Hematopoietic multipotent progenitor cell treated with erythropoietin and hydrocortisone succinate and interleukin-3 and kit ligand, for 6 days (in vitro differentiated cells): ENCODE measurements around the gene ABCF2.

Experiments
- DNase-seq: peaks from one replicate; pipeline ENCODE4 v3.0.0-alpha.2; 2015

Gene ABCF2

DNA sequence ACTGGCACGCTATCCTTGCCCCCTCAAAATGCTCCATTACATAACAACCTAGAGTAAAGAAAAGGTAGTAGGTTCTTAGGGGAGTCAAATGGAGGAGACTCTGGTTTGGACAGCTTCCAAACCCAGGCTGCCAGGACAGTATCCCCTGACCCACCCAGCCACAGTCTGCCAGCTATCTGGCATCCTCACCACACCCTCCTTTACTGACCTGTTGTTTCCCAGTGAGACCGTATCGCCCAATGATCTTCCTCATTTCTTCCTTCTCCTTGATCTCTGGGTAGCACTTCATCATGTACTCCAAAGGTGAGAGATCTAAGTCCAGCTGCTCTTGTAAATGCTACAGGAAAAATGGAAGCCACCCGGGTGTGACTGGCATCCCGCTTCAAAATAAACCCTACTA lies 11.6 kb downstream of the ABCF2 start:
- DNase-seq, result no peak

DNA sequence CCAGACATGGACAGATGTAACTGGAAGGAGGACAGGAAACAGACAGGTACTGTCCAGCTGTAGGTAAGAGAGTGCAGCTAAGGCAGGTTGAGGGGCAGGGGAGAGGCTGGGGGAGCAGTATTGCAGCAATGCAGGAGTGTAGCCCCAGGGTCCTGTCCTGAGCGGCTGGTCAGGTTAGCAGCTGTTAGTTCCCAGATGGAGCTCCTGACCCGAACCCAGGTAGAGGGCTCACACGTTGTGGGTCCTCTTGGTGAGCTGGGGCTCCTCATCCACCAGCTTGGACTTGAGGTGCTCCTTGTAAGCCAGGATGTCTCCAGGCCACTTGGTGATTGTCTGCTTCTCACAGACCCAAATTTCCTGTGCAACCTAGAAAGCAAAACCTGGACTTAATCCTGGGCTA lies 13.2 kb downstream of the ABCF2 start:
- DNase-seq, result no peak

GRCh38 chr7:151212626-151213025 lies 14.4 kb downstream of the ABCF2 start:
- no peak for DNase-seq

GRCh38 chr7:151211155-151211772 lies 15.7 kb downstream of the ABCF2 start:
- DNase-seq, result no peak

- no peak for DNase-seq
Observed at GRCh38 chr7:151210087-151210854, 16.7 kb downstream of the ABCF2 start, which contains the start of gene H2BK1. Gene H2BK1, minus strand, starts transcription at chr7:151210488. Its CDS starts 170 bp downstream, at chr7:151210318.

- DNase-seq, result no peak
Observed at GRCh38 chr7:151209588-151209987, 17.4 kb downstream of the ABCF2 start.

DNA sequence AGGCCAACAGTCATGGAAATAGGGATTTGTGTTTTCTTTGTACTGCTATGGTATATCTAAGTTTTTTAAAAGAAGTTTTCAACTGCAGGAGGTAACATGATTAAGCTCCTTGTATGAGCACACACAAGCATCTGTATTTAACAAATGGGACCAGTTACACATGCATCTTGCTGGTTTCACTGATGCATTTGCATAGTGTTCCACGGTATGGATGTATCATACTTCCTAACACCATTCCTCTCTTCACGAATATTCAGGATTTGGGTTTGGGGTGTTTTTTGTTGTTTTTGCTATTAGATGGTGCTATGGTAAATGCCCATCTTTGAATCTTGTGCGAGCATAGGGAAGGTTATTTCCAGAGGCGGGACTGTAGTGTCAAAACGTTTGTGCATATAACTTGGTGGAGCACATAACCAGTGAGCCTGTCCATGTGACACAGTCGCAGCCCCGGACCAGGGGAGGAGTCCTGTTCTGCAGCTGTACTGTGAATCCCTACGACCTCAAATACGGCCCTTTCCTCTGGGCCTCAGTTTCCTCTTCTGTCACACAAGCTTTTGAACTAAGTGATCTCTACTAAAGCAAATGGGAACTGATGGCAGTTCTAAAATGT lies 18.6 kb downstream of the ABCF2 start:
- no peak for DNase-seq

- no peak for DNase-seq
Observed at GRCh38 chr7:151207804-151208203, 19.2 kb downstream of the ABCF2 start.

DNA sequence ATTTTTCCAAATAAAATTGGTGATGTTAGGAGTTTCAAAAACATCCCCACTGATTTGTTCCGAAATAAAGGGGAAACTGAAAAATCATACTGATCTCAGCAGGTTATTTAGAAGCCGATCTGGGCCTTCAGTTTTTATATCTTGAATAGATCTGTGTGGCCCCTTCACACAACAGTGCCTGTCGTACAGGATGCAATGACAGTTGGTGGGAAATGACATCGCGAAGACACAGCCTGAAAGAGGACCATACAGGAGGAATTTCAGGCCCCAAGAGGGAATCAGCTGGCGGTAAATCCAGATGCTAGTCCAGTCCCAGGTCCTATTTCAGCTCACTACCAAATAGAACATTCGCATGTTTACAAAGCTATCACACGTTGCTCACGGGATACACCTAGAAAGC lies 19.7 kb downstream of the ABCF2 start:
- no peak for DNase-seq

DNA sequence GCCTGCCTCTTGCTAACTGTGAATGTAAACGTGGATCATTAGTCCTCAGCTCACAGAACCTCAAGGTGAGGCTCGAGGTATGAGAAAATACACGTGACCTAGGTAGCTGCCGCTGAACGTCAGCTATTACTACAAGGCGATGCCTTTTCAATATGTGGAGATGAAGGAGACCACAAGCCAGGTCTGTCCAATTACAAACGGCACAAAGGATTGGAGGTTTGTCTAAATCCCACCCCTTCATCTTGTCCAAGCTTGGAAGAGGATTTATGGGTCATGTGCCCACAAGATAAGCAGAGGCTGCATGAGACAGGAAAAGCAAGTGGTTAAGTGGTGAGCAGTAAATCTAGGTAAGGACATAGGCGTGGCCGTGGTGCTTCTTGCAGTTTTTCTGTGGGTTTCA lies 20.1 kb downstream of the ABCF2 start:
- DNase-seq, result peak; percentile 66

- DNase-seq, result no peak
Observed at GRCh38 chr7:151205730-151206129, 21.3 kb downstream of the ABCF2 start.

GRCh38 chr7:151204383-151205032 lies 22.5 kb downstream of the ABCF2 start:
- no peak for DNase-seq

GRCh38 chr7:151202836-151203235 lies 24.2 kb downstream of the ABCF2 start:
- DNase-seq, result no peak

- no peak for DNase-seq
Observed at GRCh38 chr7:151201751-151202150, 25.3 kb downstream of the ABCF2 start.

- DNase-seq, result no peak
Observed at GRCh38 chr7:151201344-151201743, 25.7 kb downstream of the ABCF2 start.

DNA sequence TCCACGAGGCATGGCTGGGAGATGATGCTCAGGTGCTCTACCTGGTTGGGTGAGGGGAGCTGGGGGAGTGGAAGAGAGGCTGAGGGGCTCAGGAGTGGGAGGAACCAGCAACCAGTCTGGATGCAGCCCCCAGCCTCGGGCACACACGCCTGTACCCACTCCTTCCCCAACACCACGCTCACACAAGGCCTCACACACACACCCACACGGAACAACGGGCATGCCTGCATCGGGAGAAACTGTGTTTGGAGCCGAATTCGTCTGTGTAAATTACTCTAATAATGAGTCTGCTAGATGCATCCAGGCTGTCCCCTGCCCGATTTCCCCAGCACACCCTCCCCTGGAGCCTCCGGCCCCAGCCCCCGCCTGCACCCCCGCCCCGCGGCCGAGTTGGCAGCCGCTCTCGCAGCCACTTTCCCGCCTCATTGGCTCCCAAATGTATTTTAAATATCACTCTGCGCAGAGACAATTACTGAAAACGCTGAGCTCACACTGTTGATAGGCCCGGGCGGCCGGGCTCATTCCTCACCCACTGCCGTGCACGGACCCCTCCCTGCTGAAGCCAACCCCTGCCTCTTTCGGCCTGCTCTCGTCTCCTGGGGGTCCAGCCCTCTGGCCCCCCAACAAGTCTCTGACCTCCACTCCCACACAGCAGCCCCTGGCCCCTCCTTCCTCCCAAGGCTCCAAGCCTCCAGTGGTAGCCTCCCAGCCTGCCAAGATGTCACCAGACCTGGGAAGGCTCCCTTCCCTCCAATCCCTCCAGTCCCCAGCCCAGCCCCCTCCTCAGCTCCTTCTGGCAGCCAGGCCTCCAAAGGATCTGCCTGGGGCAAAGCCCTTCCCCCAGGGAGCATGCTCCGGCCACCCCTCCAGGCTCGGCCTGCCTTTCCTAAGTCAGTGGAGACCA lies 27.8 kb downstream of the ABCF2 start:
- DNase-seq, result no peak

DNA sequence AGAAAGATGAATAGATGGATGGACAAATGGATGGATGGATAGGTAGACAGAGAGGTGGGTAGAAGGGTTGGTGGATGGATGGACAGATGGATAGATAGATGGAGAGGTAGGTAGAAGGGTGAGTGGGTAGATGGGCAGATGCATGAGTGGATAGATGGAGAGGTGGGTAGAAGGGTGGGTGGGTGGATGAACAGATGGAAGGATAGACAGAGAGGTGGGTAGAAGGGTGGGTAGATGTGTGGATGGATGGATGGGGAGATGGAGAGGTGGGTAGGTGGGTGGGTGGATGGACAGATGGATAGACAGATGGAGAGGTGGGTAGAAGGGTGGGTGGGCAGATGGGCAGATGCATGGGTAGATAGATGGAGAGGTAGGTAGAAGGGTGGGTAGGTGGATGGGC lies 29.1 kb downstream of the ABCF2 start:
- no peak for DNase-seq

GRCh38 chr7:151195616-151196450 lies 31.2 kb downstream of the ABCF2 start:
- no peak for DNase-seq

GRCh38 chr7:151194188-151194587 lies 32.8 kb downstream of the ABCF2 start:
- DNase-seq, result no peak

DNA sequence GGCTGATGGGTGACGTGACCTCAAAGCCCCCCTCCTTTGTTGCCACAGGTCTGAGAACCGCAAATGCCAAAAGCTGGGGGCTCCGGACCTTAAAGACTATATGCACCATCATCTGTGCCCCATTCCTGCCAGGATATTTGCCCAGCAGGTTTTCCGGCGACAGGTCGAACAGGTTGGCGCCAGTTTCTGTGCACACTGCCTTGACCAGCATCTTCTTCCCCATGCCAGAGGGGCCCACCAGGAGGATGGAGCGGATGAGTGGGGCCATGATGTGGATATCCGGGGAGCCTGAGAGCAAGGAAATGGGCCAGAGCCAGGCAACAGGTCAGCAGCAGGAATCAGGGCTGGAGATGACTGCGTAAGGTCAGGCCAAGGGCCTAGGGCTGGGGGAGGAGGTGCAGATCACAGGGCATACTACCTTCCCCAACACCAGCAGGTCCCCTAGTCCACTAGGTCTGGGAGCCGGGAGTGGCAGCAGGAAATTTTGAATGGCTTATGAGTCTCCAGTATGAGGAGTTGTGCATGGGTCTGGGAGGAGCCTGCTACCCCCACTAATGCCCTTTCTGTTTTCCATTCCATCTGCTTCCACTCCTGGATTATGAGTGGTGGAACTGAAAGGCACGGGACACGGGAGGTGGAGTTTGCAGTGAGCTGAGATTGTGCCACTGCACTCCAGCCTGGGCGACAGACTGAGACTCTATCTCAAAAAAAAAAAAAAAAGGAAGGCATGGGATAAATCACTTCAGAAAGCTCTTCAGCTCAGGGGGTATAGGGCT lies 33.6 kb downstream of the ABCF2 start:
- DNase-seq, result no peak
